ENCODE measurements around the gene XRRA1.
"Not testable (repeated sequence)": the region's sequence is repeated elsewhere in the genome, so short reads cannot be mapped to it uniquely, and the experiment has no call there.

The XRRA1 gene, protein sequence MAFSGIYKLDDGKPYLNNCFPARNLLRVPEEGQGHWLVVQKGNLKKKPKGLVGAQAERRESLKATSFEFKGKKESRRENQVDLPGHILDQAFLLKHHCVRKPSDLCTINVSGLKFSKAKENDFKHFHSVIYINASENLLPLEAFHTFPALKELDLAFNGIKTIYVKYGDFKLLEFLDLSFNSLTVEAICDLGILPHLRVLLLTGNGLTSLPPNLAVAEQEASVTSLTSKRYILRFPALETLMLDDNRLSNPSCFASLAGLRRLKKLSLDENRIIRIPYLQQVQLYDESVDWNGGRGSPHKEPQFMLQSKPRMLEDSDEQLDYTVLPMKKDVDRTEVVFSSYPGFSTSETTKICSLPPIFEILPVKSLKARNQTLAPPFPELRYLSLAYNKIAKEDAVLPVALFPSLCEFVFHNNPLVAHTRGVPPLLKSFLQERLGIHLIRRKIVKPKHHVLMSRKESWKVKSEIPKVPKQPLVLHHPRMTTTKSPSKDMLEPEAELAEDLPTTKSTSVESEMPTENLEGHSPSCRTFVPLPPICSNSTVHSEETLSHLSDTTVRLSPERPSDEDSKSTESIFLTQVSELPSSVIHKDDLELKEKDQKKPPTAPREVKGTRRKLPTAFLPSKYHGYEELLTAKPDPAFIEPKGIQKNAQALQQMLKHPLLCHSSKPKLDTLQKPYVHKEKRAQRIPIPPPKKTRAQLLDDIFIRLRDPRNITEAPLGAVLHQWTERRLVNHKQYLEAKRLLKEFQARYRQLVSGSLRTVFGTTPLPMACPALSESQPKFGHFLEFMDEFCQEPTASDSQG

DNA sequence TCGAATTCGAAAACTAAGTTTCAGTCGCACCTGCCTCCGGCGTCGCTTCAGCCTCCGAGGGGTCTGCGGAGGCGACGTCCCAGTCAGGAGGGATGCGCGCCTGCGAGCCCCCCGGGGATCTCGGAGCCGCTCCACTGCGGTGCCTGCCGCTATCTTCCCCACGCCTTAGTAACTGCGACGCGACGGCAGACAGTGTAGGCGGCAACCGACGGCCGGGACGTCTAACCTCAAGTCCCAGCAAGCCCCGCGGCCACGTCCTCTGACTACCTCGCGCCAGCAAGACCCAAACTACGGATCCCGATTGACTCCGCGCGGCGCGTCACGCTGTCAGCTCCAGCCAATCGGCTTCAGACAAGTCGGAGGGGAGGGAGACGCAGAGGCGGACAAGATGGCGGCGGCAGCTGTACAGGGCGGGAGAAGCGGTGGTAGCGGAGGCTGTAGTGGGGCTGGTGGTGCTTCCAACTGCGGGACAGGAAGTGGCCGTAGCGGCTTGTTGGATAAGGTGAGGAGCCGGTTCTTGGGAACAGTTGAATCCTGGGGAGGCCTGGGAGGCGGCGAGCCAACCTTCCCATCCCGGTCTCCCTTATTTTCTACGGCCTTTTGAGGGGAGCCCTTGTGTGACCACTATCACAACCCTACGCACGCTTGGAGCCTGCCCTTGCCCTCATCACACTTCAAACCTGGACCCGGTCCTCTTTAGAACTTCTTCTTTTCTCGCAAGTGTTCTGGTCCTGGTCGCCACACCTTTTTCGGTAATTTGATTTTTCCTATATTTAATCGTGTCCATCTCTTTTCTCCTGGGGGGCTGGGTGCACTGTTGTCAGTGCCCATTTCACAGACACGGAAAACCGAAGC lies at the start of gene XRRA1, which contains the start of gene SPCS2:
XRRA1 (minus strand) TSS at position 194 of the 855 bp plus-strand sequence. CDS start 8,213 bp downstream, outside the sequence.
SPCS2 (plus strand) TSS at position 369 of the 855 bp plus-strand sequence; CDS start at position 389, 20 bp downstream.
- DNase-seq = peak; percentile 97

DNA sequence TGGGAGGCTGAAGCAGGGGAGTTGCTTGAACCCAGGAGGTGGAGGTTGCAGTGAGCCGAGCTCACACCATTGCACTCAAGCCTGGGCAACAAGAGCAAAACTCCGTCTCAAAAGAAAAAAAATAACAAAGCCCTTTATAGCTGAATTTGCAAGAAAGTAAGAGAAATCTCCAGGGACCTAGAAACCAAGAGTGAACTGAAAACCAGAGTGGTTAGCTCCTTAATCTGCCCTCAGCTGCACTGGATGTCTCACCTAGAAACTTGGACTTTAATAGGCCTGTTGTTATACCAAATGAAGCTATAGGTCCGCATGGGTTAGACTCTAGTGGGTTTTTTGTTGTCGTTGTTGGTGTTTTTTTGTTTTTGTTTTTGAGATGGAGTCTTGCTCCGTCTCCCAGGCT lies 44.0 kb upstream of the XRRA1 start:
- DNase-seq = no peak

DNA sequence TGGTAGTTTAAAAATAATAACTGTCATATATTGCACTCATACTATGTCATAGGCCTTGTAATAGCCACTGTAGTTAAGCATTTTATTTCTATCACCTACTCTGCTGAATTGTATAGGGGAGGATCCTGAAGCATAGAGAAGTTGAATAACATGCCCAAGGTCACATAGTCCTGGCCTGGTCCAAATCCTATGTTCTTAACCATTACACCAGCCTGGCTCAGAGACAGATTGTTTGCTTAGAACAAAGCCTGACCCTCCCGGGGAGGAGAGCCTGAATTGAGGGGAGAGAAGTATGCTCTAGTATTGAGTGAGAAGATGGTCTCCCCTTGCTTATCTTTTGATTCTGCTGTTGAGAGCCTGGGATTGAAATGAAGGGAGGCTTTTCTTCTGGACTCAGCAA lies 42.0 kb upstream of the XRRA1 start:
- no peak for DNase-seq

DNA sequence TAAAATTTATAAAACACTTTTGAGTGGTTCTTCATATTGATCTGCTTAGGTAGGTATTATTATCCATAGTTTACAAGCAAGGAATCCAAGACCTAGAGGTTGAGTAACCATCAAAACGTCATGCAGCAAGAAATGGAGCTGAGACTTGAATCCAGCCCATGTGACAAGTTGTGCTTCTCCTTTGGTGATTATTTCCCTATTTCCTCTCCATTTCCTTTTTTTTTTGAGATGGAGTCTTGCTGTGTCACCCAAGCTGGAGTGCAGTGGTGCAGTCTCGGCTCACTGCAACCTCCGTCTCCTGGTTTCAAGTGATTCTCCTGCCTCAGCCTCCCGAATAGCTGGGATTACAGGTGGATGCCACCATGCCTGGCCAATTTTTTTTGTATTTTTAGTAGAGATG lies 41.3 kb upstream of the XRRA1 start:
- DNase-seq = peak; percentile 61

DNA sequence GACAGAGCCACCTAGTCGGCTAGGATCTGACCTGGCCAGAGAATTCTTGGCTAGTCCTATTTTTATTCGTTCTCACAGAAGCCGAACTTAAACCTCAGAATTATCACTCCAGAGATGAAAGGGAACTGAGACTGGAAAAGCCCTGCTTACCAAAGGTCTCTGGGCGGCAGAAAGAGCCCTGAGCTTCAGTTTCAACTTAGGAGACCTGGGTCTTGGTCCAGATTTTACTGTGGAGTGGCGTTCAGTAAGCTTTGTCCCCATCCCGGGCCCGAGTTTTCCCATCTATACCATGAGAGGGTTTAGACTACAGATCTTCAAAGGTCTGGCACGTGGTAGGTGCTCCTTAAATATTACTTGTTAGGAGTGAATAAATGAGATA lies 40.4 kb upstream of the XRRA1 start:
- DNase-seq = peak; percentile 23

DNA sequence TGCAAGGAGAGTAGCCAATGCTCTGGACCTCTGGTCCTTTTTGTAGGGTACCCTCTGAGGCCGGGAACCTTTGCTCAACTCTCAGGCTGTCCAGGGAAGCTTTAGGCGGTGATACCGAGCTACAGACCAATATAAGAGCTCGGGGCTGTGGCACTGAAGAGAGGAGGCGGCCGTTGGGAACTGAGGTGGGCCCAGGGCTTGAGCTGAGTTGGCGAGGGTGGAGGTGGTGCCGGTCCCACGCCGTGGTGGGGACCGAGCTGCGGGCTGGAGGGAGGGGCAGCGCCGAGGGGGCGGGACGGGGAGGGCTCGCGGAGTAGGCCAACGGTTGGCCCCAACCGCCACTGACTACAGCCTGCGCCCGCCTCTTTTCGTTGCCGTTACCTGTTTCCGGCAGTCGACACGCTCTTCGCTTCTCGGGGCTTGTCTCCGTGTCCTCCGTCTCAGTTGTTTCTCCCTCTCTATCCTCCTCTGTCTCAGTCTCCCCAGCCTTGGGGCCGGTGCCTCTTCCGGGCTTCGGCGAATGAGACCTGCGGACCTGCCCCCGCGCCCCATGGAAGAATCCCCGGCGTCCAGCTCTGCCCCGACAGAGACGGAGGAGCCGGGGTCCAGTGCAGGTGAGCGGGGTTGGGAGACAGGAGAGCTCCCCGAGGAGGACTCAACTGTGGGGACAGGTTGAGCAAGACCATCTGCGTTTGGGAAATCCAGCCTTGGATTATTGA lies 39.8 kb upstream of the XRRA1 start, which contains the start of gene NEU3:
NEU3 (plus strand) TSS at position 393 of the 719 bp plus-strand sequence; CDS start at position 521, 128 bp downstream.
- peak; percentile 54 for DNase-seq

DNA sequence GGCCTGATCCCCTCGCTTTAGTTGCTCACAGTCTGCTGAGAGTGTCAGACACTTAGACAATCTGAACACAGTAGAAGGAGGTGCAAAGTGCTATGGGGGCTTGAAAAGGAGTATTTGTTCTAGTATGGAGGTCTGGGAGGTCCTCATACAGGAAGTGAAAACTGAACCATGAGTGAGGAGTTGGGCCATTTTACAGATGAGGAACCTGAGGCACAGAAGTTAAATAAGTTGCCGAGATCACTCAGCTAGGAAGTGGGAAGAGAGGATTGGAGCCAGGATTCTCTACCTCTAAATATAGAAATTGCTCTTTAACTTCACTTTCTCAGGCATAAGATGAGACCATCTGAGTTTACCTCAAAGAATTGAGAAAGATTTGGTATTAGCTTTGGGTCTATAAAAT lies 35.8 kb upstream of the XRRA1 start:
- DNase-seq = peak; percentile 11

DNA sequence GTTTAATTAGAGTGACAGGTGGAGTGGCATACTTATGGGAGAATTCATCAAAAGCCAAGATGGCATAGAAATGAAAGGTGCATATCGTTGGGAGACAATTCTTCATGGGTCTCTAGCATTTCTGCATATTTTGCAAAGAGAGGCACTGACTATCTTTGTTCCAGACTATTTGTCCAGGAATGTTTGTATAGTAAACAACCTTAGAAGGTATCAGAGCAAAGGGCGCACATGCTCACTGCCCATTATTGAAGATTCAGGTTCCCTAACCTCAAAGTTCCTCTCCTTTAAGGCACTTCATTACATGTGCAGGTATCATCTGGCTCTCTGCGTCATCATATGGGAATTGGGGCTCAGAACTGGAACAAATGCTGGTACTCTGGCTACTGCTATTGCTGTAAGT lies 35.2 kb upstream of the XRRA1 start:
- no peak for DNase-seq

DNA sequence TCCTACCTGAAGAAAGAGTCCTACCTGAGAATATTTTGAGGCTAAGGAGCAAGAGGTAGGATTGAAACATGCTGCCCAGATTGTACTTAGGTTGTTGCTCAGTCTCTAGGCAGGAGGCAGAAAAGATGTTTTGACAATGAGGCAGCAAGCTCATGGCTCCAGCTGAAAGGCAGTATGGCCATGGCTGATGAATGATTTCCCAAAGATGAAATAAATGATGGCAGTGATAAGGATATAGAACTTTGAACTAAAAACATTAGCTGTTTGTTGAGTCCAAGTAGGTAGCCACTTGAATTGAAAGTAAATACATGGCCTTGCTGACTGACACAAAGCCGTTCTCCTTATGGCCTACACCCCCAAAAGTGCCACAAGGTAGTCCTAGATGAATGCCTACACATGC lies 33.0 kb upstream of the XRRA1 start:
- no peak for DNase-seq

DNA sequence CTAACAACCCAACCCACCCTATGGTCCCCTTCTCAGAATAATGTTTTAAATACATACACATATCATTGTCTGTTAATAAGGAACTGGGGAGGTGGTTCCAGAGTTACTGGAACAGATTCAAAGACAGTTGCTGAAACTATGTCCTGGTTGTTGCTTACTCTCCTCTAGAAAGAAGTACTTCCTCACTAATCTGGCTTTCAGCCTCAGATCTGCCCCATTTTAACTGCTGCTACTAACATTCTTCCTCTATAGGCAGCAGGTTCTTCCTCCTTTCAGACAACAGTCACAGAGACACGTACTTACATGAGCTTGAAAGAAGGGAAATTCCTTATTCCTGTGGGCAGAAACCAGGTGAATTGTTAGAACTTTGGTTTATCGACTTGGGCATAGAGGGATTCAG lies 31.7 kb upstream of the XRRA1 start:
- peak; percentile 66 for DNase-seq

DNA sequence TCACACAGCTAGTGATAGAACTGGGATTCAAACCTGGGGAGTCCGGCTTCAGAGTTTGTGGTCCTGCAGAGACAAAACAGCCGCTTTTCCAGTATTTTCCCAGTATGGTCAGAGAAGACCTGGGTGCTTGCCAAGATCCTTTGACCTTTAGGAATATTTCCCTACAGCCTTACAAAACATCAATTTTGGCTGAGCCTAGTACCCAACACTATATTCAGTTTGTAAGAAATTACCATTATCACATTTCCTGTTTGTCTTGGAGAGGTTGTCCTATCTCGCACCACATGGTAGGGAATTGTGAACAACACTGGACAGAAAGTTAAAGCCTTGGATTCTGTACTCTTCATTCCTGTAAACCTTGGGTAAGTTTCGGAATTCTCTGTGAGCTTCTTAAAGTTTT lies 29.1 kb upstream of the XRRA1 start:
- no peak for DNase-seq

DNA sequence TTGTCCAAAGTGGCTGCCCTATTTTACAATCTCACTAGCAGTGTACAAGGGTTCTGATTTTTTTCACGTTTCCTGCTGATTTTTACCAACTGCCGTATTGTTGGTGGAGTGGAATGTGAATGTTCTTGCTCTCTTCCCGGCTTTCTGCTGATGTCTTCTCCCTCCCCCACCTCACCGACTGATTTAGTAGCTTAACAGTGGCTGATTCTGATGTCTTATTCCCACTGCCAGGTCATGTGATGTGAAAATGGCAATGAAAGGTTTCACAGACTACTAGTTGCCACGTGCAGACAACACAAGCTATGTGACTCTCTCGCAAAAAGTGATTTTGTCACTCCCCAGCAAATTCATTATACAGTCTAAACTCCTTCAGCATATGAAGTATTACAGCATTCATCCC lies 22.5 kb upstream of the XRRA1 start:
- no peak for DNase-seq

DNA sequence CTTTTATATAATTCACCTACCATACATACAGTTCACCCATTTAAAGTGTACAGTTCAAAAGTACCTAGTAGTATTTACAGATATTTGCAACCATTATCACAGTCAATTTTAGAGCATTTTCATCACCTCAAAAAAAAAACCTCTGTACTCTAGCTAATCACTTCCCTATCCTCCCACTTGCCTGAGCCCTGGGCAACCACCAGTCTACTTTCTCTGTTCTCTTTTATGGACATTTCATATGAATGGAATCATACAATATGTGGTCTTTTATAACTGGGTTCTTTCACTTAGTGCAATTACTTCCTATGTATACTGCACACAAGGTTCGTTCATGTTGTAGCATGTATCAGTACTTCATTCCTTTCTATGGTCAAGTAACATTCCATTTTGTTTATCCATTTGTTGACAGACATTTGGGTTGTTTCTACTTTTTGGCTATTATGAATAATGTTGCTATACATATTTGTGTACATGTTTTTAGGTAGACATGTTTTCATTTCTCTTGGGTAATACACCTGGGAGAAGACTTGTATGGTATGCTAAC lies 22.0 kb upstream of the XRRA1 start:
- peak; percentile 33 for DNase-seq

DNA sequence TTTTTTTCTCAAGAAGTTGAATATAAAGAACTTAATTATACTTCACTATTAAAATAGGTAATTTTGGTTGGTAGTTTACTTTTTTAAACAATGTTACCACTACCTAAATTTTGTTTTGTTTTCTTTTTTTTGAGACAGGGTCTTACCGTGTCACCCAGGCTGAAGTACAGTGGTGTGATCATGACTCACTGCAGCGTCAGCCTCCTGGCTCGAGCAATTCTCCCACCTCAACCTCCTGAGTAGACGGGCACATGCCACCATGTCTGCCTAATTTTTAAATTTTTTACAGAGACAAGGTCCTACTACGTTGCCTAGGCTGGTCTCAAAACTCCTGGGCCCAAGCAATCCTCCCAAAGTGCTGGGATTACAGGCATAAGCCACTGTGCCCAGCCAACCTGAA lies 17.8 kb upstream of the XRRA1 start:
- DNase-seq = no peak

DNA sequence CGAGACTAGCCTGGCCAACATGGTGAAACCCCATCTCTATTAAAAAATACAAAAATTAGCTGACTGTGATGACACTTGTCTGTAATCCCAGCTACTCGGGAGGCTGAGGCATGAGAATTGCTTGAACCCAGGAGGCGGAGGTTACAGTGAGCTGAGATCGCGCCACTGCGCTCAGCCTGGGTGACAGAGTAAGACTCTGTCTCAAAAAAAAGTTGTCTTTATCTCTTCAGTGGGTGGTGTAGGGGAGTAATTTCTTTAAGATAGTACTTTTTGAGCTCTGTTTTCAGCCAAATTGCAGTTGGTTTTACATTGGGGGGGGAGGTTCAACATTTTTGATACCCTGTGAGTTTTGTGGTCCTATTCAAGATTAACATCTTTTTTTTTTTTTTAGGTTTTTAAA lies 11.2 kb upstream of the XRRA1 start:
- DNase-seq = not testable (repeated sequence)

DNA sequence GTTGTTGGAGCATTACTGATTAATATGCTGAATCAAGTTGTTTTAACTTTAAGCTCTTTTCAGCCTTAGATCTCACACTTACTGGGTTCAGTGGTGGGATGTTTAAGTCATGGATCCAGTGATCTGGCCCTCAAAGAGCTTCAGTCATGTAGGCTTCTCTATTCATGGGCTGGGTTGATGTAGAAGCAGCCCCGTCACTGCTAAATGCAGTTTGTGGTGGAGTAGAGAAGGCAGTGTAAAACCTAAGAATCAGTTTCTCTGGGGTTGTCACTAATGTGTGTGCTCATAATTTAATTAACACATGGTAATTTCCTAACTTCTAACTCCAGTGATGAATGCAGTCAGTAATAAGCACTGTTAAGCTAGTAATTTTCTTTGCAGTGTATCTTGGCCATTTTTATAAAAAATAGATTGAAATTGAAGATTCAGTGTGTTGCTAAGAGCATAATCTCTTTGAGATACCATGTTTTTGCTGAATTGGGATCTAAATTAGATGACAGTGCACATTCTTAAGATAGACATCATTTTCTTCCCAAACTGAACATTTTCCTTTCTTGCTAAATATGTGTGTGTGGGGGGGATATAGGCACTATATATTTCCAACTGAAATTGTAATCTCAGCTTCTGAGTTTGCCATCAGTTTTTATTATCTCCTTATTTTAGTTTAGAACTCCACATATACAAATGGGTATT lies 9.2 kb upstream of the XRRA1 start:
- DNase-seq = no peak

DNA sequence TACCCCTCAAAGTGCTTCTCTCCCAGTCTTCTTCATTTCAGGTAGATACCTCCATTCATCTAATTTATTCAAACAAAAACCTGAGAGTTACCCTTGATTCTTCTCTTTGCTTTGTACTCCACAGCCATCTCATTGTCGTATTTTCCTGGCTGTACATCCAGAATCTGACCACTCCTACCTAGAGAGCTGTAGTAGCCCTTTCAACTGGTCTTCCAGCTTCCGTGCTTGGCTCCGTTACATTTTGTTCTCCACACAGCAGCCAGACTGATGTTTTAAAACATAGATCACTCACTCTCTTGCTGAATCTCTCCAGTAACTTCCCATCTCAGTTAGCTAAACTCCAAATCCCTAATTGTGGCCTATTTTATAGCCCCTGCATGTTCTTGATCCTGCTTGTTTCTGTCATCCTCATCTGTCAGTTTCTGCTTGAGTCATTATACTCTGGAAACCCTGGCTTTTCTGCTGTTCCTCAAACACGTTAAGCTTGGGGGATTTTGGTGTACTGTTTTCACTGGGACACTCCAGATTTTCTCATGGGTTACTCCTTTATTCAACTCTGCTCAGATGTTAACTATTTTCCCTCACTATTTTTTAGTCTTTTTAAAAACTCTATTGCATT lies 7.6 kb upstream of the XRRA1 start:
- DNase-seq = no peak

DNA sequence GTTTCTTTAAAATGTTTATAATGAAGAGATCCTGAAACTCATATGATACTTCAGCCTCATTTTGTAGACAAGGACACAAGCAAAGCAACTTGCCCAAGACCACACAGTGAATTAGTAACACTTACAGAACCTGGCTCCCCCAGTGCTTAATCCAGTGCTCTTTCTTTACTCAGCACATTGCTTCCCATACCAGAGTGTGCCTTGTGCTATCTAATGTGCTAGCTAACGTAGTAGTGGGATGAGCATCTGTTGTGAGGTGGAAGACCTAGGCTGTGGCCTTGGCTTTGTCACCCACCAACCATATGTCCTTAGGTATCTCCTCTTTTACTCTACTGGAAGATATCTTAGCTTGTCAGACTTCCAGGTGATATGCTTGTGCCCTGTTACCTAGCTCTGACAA lies 5.3 kb upstream of the XRRA1 start:
- DNase-seq = no peak

DNA sequence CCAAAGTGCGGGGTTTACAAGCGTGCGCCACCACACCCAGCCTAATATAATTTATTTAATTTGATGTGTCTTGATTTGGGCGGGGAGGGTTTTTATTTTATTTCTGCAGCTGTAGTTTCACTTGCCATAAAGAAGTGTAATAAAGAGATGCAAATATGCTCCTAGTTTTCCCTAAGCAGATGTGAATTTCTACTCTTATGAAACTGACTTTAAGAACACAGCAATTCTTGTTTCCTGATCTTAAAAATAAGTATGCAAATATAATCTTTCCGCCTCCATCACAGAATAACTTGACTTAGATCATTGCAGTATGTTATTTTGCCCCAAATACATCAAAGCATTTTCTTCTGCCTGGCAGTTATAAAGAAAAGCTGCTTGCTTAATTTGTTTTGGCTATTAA lies 4.6 kb upstream of the XRRA1 start:
- no peak for DNase-seq

DNA sequence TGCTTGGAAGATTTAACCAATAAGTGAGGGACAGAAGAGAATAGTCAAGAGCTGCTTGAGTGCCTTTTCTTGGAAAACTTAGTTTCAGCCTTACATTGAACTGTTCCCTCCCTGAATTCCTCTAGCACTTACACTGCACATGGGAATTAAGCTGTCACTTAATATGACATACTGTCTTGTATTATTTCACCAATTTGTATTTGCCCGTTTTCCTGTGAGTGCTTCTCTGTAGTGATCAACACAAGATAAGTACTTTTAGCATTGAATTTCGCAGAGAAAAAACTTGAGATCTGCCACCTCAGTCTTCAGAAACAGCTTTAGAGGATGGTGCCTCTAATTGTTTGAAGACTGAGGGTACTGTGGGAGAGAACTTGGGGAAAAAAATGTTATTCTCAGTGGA lies 3.9 kb upstream of the XRRA1 start:
- DNase-seq = no peak

DNA sequence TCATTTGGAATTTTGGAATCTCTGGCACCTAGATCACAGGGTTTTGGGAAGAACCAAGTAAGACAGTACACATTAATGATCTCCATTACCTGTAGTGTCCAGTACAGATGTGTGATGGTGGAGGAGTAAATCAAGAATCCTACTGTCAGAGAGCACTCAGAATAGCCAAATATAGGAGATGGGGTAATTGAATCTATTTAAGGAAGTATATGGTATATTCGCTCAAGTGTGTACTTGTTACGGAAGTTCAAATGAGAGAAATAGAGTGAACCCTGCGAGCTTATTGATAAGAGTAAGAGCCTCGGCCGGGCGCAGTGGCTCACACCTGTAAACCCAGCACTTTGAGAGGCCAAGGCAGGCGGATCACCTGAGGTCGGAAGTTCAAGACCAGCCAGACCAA lies 2.3 kb upstream of the XRRA1 start:
- DNase-seq = no peak

All from MV-4-11 (cell line).